ENCODE data around the gene CCDC88C.
A peak's percentile ranks its signal among the peaks of the same experiment; 100 is the strongest.
"Not testable (repeated sequence)": the region's sequence is repeated elsewhere in the genome, so short reads cannot be mapped to it uniquely, and the experiment has no call there.

Gene CCDC88C, protein sequence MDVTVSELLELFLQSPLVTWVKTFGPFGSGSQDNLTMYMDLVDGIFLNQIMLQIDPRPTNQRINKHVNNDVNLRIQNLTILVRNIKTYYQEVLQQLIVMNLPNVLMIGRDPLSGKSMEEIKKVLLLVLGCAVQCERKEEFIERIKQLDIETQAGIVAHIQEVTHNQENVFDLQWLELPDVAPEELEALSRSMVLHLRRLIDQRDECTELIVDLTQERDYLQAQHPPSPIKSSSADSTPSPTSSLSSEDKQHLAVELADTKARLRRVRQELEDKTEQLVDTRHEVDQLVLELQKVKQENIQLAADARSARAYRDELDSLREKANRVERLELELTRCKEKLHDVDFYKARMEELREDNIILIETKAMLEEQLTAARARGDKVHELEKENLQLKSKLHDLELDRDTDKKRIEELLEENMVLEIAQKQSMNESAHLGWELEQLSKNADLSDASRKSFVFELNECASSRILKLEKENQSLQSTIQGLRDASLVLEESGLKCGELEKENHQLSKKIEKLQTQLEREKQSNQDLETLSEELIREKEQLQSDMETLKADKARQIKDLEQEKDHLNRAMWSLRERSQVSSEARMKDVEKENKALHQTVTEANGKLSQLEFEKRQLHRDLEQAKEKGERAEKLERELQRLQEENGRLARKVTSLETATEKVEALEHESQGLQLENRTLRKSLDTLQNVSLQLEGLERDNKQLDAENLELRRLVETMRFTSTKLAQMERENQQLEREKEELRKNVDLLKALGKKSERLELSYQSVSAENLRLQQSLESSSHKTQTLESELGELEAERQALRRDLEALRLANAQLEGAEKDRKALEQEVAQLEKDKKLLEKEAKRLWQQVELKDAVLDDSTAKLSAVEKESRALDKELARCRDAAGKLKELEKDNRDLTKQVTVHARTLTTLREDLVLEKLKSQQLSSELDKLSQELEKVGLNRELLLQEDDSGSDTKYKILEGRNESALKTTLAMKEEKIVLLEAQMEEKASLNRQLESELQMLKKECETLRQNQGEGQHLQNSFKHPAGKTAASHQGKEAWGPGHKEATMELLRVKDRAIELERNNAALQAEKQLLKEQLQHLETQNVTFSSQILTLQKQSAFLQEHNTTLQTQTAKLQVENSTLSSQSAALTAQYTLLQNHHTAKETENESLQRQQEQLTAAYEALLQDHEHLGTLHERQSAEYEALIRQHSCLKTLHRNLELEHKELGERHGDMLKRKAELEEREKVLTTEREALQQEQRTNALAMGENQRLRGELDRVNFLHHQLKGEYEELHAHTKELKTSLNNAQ (N-terminal part only)

DNA sequence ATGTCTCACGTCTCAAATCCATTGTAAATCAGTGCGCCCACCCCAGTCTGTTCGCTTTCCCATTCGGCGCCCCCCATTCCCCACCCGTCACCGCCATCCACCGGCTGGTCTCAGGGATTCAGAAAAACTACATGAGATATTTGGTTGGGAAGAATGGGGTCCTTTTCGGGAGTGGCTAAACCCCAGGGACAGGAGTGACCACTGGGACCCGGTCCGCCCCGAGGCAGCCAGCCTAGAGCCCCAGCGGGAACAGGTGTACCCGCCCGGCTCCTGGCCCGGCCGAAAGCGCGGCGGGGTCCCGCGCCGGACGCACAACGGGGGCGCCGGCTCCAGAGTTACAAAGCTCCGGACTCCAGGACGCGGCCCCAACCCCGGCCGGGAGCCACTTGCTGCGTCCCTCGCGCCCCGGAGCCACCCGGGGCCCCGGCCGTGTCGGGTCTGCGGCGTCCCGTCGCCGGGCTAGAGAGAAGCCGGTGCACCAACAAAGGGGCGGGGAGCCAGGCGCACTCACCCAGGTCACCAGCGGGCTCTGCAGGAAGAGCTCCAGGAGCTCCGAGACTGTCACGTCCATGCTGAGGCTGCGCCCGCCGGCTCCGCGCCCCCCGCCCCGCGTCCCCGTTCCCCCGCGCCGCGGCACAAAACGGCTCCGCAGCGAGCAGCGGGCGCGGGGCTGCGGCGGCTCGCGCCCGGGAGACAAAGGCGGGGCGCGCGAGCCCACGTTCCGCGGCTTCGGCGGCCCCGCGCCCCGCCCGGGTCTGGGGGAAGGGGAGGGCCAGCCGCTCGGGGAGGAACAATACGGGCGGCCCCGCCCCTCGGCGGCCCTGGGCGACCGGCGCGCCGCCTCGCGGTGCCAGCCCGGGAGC, at the start of gene CCDC88C:
CCDC88C (minus strand) TSS at position 701 of the 863 bp plus-strand sequence; CDS start at position 571, 130 bp downstream.
- DNase-seq: peak; percentile 75

- DNase-seq: no peak
Observed at GRCh38 chr14:91466192-91466591, 48.6 kb upstream of the CCDC88C start.

DNA sequence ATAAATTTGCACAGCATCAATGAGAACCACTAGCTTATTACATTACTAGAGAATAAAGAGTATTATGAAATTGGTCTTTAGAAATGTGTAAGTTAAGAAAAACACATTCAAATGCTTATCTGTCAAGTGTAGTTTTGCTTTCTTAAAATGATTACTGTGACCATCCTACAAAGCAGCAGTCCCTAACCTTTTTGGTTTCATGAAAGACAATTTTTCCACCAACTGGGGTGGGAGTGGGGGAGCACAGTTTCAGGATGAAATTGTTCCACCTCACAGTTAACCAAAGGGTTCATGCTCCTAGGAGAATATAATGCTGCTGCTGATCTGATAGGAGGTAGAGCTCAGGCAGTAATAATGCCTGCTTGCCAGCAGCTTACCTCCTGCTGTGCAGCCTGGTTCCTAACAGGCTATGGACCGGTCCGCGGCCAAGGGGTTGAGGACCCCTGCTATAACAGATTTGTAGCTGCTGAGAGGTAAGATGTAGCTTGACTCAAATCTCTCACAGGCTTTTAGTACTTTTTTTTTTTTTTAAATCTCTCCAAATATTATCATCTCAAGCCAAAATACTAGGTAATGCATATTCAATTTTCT, 47.1 kb upstream of the CCDC88C start:
- DNase-seq: no peak

- no peak for DNase-seq
Observed at GRCh38 chr14:91458612-91459011, 41.0 kb upstream of the CCDC88C start.

GRCh38 chr14:91456283-91456682, 38.7 kb upstream of the CCDC88C start:
- DNase-seq: no peak

GRCh38 chr14:91454580-91454979, 37.0 kb upstream of the CCDC88C start:
- no peak for DNase-seq

- DNase-seq: no peak
Observed at GRCh38 chr14:91454155-91454554, 36.5 kb upstream of the CCDC88C start.

DNA sequence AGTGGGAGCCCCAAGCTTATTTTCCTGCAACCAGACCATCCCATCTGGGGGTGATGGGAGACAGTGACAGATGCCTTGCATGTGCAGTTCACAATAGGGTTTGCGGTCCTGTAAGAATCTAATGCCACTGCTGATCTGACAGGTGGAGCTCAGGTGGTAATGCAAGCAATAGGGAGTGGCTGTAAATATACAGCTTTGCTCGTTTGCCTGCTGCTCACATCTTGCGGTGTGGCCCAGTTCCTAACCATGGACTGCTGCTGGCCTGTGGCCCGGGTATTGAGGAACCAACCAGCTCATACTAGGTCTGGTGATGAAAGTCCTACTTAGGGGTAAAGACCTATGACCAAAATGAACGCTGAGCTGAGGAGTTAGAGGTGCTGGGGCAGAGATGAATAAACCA, 36.1 kb upstream of the CCDC88C start:
- DNase-seq: no peak

GRCh38 chr14:91444335-91445020, 26.9 kb upstream of the CCDC88C start:
- no peak for DNase-seq

DNA sequence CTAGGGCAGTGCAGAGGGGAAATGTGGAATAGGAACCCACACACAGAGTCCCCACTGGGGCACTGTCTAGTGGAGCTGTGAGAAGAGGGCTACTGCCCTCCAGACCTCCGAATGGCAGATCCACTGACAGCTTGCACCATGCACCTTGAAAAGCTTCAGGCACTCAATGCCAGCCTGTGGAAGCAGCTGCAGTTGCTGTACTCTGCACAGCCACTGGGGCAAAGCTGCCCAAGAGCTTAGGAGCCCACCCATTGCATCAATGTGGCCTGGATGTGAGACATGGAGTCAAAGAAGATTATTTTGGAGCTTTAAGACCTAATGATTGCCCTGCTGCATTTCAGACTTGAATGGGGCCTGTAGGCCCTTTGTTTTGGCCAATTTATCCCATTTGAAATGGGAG, 21.7 kb upstream of the CCDC88C start:
- DNase-seq: no peak

DNA sequence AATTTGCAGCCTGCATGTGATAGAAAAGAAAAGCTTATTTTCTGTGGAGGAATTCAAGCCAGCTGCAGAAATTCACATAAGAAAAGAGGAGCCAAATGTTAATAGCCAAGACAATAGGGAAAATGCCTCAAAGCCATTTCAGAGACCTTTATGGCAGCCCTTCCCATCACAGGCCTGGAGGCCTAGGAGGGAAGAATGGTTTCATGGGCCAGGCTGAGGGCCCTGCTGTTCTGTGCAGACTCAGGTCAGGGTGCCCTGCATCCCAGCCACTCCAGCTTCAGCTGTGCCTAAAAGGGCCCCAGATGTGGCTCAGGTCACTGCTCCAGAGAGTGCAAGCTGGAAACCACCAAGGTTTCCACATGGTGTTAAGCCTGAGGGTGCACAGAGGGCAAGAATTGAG, 21.2 kb upstream of the CCDC88C start:
- no peak for DNase-seq

DNA sequence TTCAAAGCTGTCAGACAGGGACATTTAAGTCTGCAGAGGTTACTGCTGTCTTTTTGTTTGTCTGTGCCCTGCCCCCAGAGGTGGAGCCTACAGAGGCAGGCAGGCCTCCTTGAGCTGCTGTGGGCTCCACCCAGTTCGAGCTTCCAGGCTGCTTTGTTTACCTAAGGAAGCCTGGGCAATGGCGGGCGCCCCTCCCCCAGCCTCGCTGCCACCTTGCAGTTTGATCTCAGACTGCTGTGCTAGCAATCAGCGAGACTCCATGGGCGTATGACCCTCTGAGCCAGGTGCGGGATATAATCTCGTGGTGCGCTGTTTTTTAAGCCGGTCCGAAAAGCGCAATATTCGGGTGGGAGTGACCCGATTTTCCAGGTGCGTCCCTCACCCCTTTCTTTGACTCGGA, 18.6 kb upstream of the CCDC88C start:
- DNase-seq: not testable (repeated sequence)

- no peak for DNase-seq
Observed at GRCh38 chr14:91429385-91429784, 11.8 kb upstream of the CCDC88C start.

GRCh38 chr14:91428931-91429330, 11.3 kb upstream of the CCDC88C start:
- not testable (repeated sequence) for DNase-seq

GRCh38 chr14:91425531-91425944, 7.9 kb upstream of the CCDC88C start:
- DNase-seq: not testable (repeated sequence)

DNA sequence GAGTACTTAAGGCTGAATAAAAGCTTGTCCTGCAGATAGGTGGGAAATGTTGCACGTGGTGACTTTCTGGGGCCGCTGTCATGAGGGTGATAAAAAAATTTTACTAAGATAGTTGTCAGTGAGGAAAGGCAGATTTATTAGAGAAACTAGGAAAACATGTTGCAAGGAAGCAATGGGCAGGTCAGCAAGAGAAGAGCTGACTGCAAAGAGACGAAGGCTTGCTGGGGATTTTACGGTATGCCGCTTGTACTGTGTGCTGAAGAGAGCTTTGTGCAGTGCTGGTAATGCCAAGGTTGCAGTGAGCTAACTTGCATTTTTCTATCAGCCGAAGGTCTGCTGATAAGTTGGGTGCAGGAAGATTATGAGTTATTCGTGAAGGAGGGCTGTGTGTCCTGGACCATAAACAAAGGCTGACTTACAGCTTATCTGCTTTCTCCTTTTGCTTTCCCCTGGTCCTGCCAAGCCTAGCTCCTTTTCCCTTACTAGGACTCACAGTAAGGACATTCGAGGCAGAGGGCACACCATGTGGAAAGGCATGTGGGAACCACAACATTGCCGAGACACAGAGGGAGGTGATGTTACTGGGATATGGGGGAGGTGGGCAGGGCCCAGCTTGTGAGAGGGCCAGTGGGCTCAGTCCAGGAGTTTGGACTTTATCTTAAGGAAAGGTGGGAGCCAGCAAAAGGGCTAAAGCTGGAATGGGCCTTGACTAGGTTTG, 7.4 kb upstream of the CCDC88C start:
- no peak for DNase-seq

DNA sequence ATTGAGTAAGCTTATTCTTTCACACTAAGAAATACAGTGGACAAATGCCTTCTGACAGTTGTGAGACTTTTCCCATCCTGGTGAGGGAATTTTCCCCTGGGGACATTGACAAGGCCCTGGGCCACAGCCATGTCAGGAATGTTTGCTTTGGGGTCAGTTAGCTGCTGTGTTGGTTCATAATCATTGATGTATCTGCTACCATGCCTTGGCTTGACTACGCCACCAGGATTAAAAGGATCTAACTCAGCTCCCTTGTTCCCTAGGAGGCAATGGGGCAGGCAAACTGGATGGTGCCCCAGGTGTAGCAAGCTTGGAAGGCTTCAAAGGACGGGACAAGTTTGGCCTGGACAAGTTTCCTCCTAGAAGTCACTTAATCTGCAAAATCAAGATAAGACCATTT, 3.1 kb upstream of the CCDC88C start:
- no peak for DNase-seq

DNA sequence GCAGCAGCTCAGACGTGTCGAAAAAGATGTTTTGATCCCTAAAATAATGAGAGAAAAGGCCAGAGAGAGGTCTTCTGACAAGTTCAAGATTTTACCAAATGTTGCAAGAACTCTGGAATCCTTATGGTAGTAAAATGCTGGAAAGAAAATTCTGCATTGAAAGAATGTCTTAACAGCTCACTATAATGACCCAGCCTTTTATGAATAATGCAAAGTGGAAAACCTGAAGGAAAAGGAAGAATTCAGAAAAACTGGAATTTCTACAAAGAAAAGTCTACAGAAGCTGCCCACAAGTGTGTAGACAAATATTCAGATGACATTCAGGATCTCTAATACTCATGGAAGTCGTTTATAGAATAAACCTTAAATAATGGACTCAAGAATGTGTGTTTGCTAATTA, 1.8 kb upstream of the CCDC88C start:
- no peak for DNase-seq

GRCh38 chr14:91419044-91419397, 1.4 kb upstream of the CCDC88C start:
- DNase-seq: no peak

- peak; percentile 86 for DNase-seq
Observed at GRCh38 chr14:91418387-91419043, 895 bp upstream of the CCDC88C start.

Measured in right forelimb (tissue), 1 donor.